ENCODE measurements around the gene NRF1. TPM values are rescaled to one million over a fixed set of nuclear protein-coding genes. Genes with fewer than 3 reads are reported as not detected.

Gene NRF1
- total RNA-seq, 4 donors from 2014 or later: 12.3 to 26.2 (median 19.7) TPM

GRCh38 chr7:129612112-129613015, 844 bp downstream of the NRF1 start:
- peak; percentile 33 to 40 for DNase-seq (ENCODE audit: low spot score in 2 of 2)
- Histone ChIP-seq H3K9me3 (no peaks in the 10 kb centered on the region), H3K36me3 (peaks cover 0 to 17% (median 0%) of the 10 kb centered on the region in 3 donors), H3K27ac (peak overlapping the region; percentile 93 to 98 (median 97)), H3K27me3 (no peaks in the 10 kb centered on the region), H3K4me1 (peaks cover 0 to 61% (median 28%) of the 10 kb centered on the region in 4 donors), H3K4me3 (peak overlapping the region; percentile 87 to 96 (median 89))
- WGBS, 2 donors: 0% methylated on average over 17 to 41 of the region's 64 CpGs
- no peak for TF ChIP-seq POLR2A (IDR thresholded peaks at IDR 0.05)
- TF ChIP-seq, protein P1, sequence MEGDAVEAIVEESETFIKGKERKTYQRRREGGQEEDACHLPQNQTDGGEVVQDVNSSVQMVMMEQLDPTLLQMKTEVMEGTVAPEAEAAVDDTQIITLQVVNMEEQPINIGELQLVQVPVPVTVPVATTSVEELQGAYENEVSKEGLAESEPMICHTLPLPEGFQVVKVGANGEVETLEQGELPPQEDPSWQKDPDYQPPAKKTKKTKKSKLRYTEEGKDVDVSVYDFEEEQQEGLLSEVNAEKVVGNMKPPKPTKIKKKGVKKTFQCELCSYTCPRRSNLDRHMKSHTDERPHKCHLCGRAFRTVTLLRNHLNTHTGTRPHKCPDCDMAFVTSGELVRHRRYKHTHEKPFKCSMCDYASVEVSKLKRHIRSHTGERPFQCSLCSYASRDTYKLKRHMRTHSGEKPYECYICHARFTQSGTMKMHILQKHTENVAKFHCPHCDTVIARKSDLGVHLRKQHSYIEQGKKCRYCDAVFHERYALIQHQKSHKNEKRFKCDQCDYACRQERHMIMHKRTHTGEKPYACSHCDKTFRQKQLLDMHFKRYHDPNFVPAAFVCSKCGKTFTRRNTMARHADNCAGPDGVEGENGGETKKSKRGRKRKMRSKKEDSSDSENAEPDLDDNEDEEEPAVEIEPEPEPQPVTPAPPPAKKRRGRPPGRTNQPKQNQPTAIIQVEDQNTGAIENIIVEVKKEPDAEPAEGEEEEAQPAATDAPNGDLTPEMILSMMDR (IDR thresholded peaks at IDR 0.05): peak; percentile 44 to 54 (median 45)
- no peak for TF ChIP-seq EP300 (IDR thresholded peaks at IDR 0.05)

- Histone ChIP-seq H3K9me3 (no peaks in the 10 kb centered on the region), H3K27me3 (no peaks in the 10 kb centered on the region), H3K27ac (peak overlapping the region in 3 of 4 donors; percentile 97 to 98 (median 97)), H3K36me3 (peaks cover 0 to 11% (median 0%) of the 10 kb centered on the region in 3 donors), H3K4me3 (peak overlapping the region in 3 of 4 donors; percentile 87 to 96 (median 89)), H3K4me1 (peaks cover 0 to 67% (median 33%) of the 10 kb centered on the region in 4 donors)
- TF ChIP-seq, protein P1 (IDR thresholded peaks at IDR 0.05): peak in 1 of 5 experiments; percentile 3
- no peak for TF ChIP-seq POLR2A (IDR thresholded peaks at IDR 0.05)
- no peak for DNase-seq (ENCODE audit: low spot score in 2 of 2)
- 31 to 34% methylated on average over 5 of the region's 5 CpGs for WGBS, 2 donors
These were observed 1.5 kb downstream of the NRF1 start for GRCh38 chr7:129613016-129613337.

- Histone ChIP-seq H3K27me3 (no peaks in the 10 kb centered on the region), H3K36me3 (no peaks in the 10 kb centered on the region), H3K4me3 (no peak overlapping the region), H3K4me1 (peaks cover 0 to 67% (median 30%) of the 10 kb centered on the region in 4 donors), H3K9me3 (no peaks in the 10 kb centered on the region), H3K27ac (no peak overlapping the region)
- WGBS, 2 donors: 75 to 79% methylated on average over 1 of the region's 1 CpG
- no peak for TF ChIP-seq EP300 (IDR thresholded peaks at IDR 0.05)
- TF ChIP-seq, protein P1 (IDR thresholded peaks at IDR 0.05): no peak
- TF ChIP-seq POLR2A (IDR thresholded peaks at IDR 0.05): no peak
- no peak for DNase-seq (ENCODE audit: low spot score in 2 of 2)
These were observed 3.5 kb downstream of the NRF1 start for GRCh38 chr7:129615018-129615417.

GRCh38 chr7:129616530-129616929, 5.0 kb downstream of the NRF1 start:
- WGBS, 2 donors: 44 to 50% methylated on average over 4 of the region's 4 CpGs

More at GRCh38 chr7:129616530-129616929, 5.0 kb downstream of the NRF1 start:
- Histone ChIP-seq H3K4me1 (peaks cover 0 to 59% (median 23%) of the 10 kb centered on the region in 4 donors), H3K27ac (no peak overlapping the region), H3K9me3 (no peaks in the 10 kb centered on the region), H3K36me3 (no peaks in the 10 kb centered on the region), H3K27me3 (no peaks in the 10 kb centered on the region), H3K4me3 (no peak overlapping the region)
- no peak for TF ChIP-seq EP300 (IDR thresholded peaks at IDR 0.05)
- no peak for TF ChIP-seq POLR2A (IDR thresholded peaks at IDR 0.05)
- TF ChIP-seq, protein P1 (IDR thresholded peaks at IDR 0.05): no peak
- no peak for DNase-seq (ENCODE audit: low spot score in 2 of 2)

All from tibial nerve (tissue), 4 donors.